Measurements from ENCODE around the gene RBM14. TPM values are rescaled to one million over a fixed set of nuclear protein-coding genes. Genes with fewer than 3 reads are reported as not detected.

Gene RBM14
- total and polyA plus RNA-seq, 9 of the 15 experiments (the other 6 are each of a cell fraction or from before 2014, with no cell fraction given) = 5.5 to 131 (median 42.6) TPM

GRCh38 chr11:66568124-66568916, 48.1 kb upstream of the RBM14 start, which contains the start of gene CTSF (continued):
- TF ChIP-seq ZNF224 (CRISPR knock-in tag; IDR thresholded peaks at IDR 0.05) (0 out of 2 replicates have a peak, but pooled peaks have one; percentile 31), FOXK2 (conservative IDR thresholded peaks at IDR 0.05 in 1 of 2, IDR thresholded peaks at IDR 0.05 in 1 of 2; ENCODE audit: low read depth in 2 of 2) (peak; percentile 99 to 100), PHB2 (IDR thresholded peaks at IDR 0.05; ENCODE audit: low read depth) (no peak), NCOA4 (IDR thresholded peaks at IDR 0.05; ENCODE audit: partially characterized antibody) (no peak), CTBP1 (IDR thresholded peaks at IDR 0.05; ENCODE audit: borderline replicate concordance) (0 out of 2 replicates have a peak, but pooled peaks have one; percentile 36), ID3 (CRISPR knock-in tag; IDR thresholded peaks at IDR 0.05) (no peak), ID3 (tag; IDR thresholded peaks at IDR 0.05) (peak; percentile 56; the same call in 1 of the 2 replicates), CBFB (CRISPR knock-in tag; IDR thresholded peaks at IDR 0.05) (peak; percentile 53; the same call in 1 of the 2 replicates), ASH1L (IDR thresholded peaks at IDR 0.05; ENCODE audit: borderline replicate concordance, low read depth, partially characterized antibody) (no peak), ZKSCAN3 (CRISPR knock-in tag; IDR thresholded peaks at IDR 0.05) (no peak), AFF4 (CRISPR knock-in tag; IDR thresholded peaks at IDR 0.05) (no peak), PBX2 (CRISPR knock-in tag; IDR thresholded peaks at IDR 0.05; ENCODE audit: low read depth) (no peak), PBX2 (tag; conservative IDR thresholded peaks at IDR 0.05; ENCODE audit: low read depth) (no peak), PURB (CRISPR knock-in tag; IDR thresholded peaks at IDR 0.05; ENCODE audit: low read depth) (no peak), GTF2F1 (IDR thresholded peaks at IDR 0.05; ENCODE audit: low read depth, low read length) (no peak)

Measured in K562 (cell line).